NOMO-1 treated with DMSO at 0.1 percent for 48 hours (cell line): ENCODE data around the gene OR5J2.
"Not testable (repeated sequence)": the region's sequence is repeated elsewhere in the genome, so short reads cannot be mapped to it uniquely, and the experiment has no call there.

Source experiments
- DNase-seq: peaks from one replicate; lab custom pipeline; 2025; ENCODE audit not compliant: unreplicated experiment; lab: John Stamatoyannopoulos, UW

OR5J2 gene

DNA sequence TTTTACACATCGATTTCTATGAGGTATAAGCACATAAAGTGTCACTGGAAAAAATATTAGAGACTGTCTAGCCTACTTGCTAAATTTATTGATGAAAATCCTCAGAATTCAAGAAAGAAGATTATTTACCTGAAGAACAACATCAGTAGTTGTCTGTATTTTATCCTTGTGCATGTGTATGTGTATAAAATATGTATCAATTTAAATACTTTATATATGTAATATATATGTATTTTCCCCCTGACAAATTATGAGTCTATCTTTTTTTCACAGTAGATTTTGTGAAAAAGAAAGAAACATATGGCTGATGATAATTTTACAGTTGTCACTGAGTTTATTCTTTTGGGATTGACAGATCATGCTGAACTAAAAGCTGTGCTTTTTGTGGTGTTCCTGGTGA is at the start of gene OR5J2:
Gene OR5J2, plus strand, starts transcription at position 301 of the 400 bp plus-strand sequence. Its CDS starts 0 bp downstream, at position 301.
- no peak for DNase-seq

- DNase-seq: no peak
Measured at GRCh38 chr11:56140151-56140661, 36.2 kb upstream of the OR5J2 start, which contains the start of gene OR8J3. OR8J3 (minus strand) TSS chr11:56140201; CDS start chr11:56137718, 2,483 bp downstream.

GRCh38 chr11:56143681-56144080 is 32.7 kb upstream of the OR5J2 start:
- DNase-seq: not testable (repeated sequence)

GRCh38 chr11:56151376-56151775 is 25.0 kb upstream of the OR5J2 start:
- DNase-seq: no peak

DNA sequence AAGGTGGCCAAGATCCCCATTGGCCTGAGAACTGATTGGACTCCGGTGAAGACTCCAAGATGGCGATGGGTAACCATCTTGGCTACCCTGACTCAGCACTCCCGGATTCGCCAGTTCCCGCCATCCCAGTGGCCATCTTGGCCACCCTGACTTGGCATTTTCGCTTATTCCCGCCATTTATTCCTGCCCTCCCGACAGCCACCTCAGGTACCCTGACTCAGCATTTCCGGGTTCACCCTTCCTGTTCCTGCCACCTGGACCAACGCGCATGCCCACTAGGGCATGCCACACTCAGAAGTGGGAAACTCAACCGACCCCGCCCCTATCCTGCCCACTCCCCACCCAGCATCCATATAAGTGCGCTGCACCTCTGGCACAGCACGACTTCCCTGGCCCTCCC is 24.1 kb upstream of the OR5J2 start:
- no peak for DNase-seq

DNA sequence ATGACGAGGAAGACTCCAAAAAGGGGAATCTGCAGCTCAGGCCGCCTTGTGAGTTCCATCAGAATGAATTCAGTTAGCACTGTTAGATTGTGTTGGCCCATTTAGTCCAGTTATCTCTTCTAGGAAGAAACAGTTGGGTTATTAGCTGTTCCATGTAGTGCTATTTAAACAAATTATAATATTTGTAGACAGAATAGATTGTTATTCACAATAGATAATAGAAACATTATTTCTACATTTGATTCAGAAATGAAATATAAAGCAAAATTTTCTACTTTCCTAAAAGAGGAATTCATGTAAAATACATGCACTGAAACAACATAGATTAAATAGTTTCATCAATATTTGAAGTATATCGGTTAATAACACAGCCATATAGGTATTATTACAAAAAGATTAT is 16.2 kb upstream of the OR5J2 start, which contains the start of gene OR8K5:
Gene OR8K5, minus strand, starts transcription at position 101 of the 400 bp plus-strand sequence. Its CDS starts 0 bp downstream, at position 101.
- no peak for DNase-seq

DNA sequence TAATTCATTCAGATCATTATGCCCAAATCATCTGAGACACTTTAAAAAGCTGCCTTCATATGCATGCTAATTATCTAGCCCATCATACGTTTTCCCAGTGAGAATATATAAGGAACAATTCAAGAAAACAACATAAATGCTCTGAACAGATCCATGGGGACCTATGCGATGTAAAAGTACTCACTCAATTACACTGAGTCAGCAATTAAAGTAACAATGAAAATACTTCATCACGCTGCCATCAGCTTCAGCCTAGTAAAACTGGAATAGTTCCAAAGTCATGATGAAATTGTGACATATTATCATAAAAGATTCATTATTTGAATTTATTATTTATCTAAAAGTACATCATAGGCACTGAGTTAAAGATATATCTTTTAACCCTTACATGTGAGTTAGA is 12.6 kb upstream of the OR5J2 start:
- DNase-seq: no peak

DNA sequence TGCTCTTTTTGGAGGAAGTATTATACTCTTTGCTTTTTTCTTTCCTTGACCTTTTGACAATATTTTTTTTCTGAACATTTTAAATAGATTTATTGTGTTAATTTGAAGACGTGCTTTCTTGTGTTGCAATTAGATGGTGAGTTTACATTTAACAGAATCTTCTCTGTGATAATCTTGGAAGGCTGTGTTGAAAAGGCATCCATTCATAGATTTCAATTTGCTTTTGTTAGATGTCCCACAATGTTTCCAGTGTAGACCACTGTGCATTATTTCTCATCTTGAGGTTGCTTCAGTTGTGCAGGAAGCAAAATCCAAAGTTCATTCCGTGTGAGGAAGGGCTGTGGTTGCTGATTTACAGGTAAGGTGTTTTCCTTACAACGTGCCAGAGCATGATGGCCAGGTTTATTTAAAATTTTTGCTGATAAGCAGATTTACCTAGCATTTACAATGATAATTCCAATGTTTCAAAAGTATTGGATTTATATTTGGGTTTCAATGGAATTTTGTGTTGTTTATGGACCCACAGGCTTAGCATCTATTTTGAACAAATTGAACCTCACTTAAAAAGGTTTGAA is 4.1 kb upstream of the OR5J2 start:
- DNase-seq: no peak

DNA sequence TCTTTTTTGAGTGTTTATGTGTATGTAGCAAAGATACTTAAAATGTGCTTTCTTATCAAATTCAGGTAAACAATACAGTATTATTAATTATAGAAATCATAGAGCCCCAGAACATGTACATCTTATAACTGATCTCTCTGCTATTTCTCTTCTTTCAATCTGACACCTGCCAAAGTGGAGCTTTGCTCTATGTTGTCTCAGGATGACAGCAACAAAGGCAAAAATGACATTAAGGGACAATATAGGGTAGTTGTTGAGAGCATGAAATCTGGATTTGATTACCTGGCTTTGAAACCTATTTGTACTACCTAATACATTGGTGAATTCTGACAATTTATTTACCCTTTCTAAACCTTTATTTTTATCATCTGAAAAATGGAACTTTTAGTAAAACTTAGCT is 7.0 kb downstream of the OR5J2 start:
- DNase-seq: no peak

DNA sequence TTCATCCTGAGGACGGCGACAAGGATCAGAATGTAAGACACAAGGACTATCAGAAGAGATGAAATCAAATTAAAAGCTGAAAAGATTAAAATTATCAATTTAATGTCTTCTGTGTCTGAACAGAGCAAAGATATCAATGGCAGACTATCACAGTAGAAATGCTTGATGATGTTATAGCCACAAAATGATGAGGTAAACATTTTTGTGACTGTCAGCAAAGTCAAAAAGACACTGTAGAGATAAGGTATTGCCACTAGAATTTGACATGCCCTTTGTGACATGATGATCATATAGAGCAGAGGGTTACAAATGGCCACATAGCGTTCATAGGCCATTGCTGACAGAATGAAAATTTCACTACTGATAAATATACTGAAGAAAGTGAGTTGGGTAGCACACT is 12.2 kb downstream of the OR5J2 start:
- no peak for DNase-seq

GRCh38 chr11:56196705-56197104 is 20.3 kb downstream of the OR5J2 start:
- no peak for DNase-seq

- no peak for DNase-seq
Measured at GRCh38 chr11:56197367-56197766, 20.9 kb downstream of the OR5J2 start.

GRCh38 chr11:56207790-56208189 is 31.4 kb downstream of the OR5J2 start:
- DNase-seq: no peak

GRCh38 chr11:56214537-56214936 is 38.1 kb downstream of the OR5J2 start:
- no peak for DNase-seq

GRCh38 chr11:56219735-56220134 is 43.3 kb downstream of the OR5J2 start:
- DNase-seq: not testable (repeated sequence)
